ENCODE data around the gene SLC28A2.
A peak's percentile ranks its signal among the peaks of the same experiment; 100 is the strongest.
"Not testable (repeated sequence)": the region's sequence is repeated elsewhere in the genome, so short reads cannot be mapped to it uniquely, and the experiment has no call there.

The SLC28A2 gene

DNA sequence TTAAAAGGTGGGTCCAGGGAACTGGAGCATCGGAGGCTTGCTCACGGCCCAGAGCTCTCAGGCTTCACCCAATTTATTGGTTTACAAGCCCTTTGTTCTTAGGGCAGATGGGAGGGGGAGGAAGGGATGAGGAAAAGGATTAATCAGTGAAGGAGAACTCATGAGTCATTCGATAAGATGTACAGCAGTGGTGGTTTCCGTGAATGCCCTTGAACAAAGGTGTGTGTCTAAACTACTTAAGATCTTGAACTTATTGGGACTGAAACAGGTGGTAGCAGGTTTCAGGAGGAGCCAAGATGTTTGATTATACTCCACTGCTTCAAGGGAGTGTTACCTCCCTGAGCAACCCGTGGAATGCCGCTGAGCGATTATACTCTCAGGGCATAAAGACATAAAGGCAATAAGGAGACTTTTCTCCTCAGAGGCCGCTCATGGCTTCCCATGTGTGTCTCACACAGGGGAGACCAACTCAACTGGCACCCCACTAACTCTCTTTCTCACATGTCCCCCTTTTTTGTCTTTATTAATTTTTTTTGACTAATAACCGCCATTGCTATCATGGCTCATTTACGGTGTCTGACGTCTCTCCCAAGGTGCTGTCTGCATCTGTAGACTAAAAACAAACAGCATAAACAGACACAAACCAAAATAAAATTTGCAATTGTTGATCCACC is 17.3 kb upstream of the SLC28A2 start:
- DNase-seq (ENCODE audit: low read depth in 2 of 2) = no peak
- TF ChIP-seq, protein P1, sequence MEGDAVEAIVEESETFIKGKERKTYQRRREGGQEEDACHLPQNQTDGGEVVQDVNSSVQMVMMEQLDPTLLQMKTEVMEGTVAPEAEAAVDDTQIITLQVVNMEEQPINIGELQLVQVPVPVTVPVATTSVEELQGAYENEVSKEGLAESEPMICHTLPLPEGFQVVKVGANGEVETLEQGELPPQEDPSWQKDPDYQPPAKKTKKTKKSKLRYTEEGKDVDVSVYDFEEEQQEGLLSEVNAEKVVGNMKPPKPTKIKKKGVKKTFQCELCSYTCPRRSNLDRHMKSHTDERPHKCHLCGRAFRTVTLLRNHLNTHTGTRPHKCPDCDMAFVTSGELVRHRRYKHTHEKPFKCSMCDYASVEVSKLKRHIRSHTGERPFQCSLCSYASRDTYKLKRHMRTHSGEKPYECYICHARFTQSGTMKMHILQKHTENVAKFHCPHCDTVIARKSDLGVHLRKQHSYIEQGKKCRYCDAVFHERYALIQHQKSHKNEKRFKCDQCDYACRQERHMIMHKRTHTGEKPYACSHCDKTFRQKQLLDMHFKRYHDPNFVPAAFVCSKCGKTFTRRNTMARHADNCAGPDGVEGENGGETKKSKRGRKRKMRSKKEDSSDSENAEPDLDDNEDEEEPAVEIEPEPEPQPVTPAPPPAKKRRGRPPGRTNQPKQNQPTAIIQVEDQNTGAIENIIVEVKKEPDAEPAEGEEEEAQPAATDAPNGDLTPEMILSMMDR (IDR thresholded peaks at IDR 0.05; ENCODE audit: low read depth, low read length) = no peak
- H3K4me3 ChIP-seq (replicated peaks in 1 of 2; ENCODE audit: low read depth in 2 of 2, low read length in 2 of 2) = no peak overlapping the region

DNA sequence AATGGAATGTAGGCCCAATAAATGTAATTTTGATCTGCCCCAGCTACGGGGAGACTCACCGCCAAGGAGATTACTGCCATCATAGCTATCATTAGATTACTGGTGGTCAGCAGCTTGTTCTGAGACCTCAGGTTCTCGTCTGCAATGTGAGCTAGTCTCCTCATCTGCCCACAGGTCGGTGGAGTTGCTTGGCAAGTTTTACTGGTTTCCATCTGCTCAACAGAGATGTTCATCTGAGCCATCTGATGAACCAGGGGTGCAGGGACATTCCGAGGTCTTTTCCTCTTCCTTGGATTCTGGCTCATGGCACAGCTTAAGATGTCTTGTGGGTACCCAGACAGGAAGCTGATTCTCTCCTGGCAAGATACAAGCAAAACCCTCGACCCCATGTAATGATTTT is 15.2 kb upstream of the SLC28A2 start:
- not testable (repeated sequence) for H3K4me3 ChIP-seq (replicated peaks in 1 of 2; ENCODE audit: low read depth in 2 of 2, low read length in 2 of 2); DNase-seq (ENCODE audit: low read depth in 2 of 2)

DNA sequence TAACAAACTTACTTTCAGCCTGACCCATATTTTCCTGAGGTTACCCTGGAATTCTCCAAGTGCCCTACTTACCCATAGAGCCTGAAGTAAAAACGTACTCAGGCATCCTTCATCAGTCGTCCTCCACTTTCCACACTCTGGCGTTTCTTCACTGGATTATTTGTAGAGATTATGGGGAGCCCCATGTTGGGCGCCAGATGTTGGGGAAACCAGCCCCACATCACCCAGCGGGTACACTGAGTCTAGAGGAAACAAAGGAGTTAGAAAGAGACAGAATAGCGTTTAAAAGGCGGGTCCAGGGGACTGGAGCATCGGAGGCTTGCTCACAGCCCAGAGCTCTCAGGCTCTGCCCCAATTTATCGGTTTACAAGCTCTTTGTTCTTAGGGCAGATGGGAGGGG is 9.7 kb upstream of the SLC28A2 start:
- peak; percentile 4 to 20 for DNase-seq (ENCODE audit: low read depth in 2 of 2)
- TF ChIP-seq, protein P1 (IDR thresholded peaks at IDR 0.05; ENCODE audit: low read depth, low read length) = no peak
- no peak overlapping the region for H3K4me3 ChIP-seq (replicated peaks in 1 of 2; ENCODE audit: low read depth in 2 of 2, low read length in 2 of 2)

DNA sequence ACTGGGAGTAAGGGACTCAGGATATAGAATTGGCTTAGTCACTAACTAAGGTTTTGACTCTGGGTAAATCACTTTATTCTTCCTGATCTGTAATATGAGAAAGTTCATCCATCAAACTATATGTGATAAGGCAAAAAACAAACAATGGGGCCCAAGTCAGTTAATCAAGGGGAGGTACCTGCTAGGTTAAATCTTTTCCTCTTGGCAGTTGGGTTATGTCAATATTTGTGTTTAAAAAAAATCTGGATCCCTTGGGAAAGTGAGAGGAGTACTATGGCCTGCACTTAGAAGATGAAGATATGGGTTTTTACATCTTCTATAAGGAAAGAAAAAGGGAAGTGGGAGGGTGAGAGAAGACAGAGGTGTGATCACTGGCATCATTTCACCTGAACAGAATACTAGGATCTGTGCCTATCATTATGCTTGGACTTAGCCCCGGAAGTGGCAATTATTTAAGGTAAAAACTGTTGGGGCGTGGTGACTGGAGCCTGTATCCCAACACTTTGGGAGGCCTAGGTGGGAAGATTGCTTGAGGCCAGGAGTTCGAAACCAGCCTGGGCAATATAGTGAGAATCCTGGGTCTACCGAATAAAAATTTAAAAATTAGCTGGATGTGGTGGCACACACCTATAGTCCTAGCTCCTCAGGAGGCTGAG is 2.8 kb upstream of the SLC28A2 start:
- no peak overlapping the region for H3K4me3 ChIP-seq (replicated peaks in 1 of 2; ENCODE audit: low read depth in 2 of 2, low read length in 2 of 2)
- TF ChIP-seq, protein P1 (IDR thresholded peaks at IDR 0.05; ENCODE audit: low read depth, low read length) = no peak
- no peak for DNase-seq (ENCODE audit: low read depth in 2 of 2)

DNA sequence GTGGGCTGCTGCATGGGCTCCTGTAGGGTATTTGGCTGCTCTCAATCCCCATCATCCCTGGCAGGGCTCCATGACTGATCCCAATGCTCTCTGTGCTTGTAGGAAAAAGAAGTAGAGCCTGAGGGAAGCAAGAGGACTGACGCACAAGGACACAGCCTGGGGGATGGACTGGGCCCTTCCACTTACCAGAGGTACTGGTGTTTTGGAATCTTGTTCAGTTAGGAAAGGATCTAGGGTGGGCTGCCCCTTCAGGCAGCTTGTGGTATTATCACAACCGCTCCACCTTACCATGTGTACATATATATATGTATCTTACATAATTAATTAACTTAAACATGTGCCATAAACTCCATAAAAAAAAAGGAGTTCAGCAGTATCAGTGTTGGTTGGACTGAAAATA is 1.3 kb downstream of the SLC28A2 start:
- H3K4me3 ChIP-seq (replicated peaks in 1 of 2; ENCODE audit: low read depth in 2 of 2, low read length in 2 of 2) = no peak overlapping the region
- DNase-seq (ENCODE audit: low read depth in 2 of 2) = no peak
- TF ChIP-seq, protein P1 (IDR thresholded peaks at IDR 0.05; ENCODE audit: low read depth, low read length) = no peak

DNA sequence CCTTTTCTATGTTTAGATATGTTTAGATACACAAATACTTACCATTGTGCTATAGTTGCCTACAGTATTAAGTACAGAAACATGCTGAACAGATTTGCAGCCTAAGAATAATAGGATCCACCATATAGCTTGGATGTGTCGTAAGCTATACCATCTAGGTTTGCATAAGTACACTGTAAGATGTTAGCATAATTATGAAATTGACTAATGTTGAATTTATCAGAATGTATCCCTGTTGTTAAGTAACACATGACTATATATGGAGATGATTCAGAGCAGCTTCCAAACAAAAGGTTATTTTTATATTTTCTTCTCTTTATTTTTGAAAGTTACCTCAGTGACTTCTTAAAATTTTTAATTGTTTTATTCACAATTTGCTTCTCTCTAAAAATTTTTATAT is 2.4 kb downstream of the SLC28A2 start:
- DNase-seq (ENCODE audit: low read depth in 2 of 2) = peak in 1 of 2 donors; percentile 9
- TF ChIP-seq, protein P1 (IDR thresholded peaks at IDR 0.05; ENCODE audit: low read depth, low read length) = no peak
- no peak overlapping the region for H3K4me3 ChIP-seq (replicated peaks in 1 of 2; ENCODE audit: low read depth in 2 of 2, low read length in 2 of 2)

DNA sequence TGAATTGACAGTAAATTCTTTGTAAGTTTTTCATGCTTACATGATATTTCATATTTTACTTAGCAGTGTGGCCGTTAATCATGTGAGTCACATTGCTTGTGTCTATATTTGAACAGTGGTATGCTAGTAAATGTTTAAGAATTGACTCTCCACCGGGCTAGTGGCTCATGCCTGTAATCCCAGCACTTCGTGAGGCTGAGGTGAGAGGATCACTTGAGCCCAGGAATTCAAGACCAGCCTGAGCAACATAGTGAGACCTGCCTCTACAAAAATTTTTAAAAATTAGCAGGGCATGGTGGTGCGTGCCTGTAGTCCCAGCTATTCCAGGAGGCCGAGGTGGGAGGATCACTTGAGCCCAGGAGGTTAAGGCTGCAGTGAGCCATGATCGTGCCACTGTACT is 2.8 kb downstream of the SLC28A2 start:
- peak in 1 of 2 donors; percentile 35 for DNase-seq (ENCODE audit: low read depth in 2 of 2)
- H3K4me3 ChIP-seq (replicated peaks in 1 of 2; ENCODE audit: low read depth in 2 of 2, low read length in 2 of 2) = not testable (repeated sequence)

DNA sequence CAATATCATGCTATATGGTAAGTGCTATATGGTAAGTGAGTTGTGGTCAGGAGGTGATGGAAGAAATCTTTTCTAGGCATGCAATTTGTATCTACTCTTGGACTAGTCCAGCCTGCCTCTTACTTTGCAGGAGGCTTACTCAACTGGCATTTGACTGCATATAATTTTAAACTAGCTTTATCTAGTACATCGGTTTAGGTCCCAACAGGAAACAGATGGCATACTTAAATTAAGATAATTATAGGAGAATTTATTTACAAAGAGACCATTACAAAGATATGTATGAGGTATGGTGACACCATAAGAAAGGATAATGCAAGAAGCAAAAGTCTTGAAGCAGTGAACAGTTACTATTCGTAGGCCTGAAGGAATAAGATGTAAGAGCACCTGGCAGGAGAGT is 7.8 kb downstream of the SLC28A2 start:
- no peak overlapping the region for H3K4me3 ChIP-seq (replicated peaks in 1 of 2; ENCODE audit: low read depth in 2 of 2, low read length in 2 of 2)
- TF ChIP-seq, protein P1 (IDR thresholded peaks at IDR 0.05; ENCODE audit: low read depth, low read length) = no peak
- no peak for DNase-seq (ENCODE audit: low read depth in 2 of 2)

All from cardiac fibroblast (primary cell).